ENCODE results near the gene UTRN.

DNA sequence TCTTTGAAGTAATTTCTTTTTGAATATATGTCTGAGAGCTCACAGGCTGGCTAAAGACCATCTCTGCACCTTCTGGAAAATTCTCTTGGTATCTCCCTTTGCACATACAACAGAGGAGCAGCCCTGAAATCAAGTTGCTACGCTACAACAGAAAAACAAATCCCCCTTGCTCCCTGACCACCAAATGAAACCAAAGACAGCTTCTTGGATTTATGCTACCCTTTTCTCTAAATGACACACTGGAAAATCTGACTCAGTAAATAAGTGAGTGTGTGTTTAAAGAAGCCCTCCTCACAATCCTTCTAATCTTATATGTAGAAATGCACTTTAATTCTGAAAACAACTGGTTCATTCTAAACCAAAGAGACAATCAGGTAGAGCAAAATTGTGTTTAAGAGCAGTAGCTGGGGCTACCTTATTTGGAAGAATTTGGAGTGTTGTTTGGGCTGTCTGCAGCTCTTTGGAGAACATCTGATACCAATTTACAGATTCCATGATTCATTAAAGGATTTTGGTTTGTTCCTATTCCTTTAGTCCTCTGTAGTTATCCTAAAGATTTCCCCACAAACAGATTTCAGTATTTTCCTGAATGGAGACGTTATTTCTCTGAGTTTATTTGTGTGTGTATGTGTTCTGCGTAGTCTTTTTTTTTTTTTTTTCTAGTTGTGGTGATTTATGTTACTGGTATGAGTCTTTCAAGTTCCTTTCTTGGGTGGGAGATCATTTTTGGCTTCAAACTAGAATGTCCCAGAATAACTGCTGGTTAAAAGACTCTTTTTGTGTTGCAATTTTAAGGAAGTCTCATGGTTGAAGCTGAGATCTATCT lies 36.4 kb upstream of the UTRN start:
- no peak for TF ChIP-seq EZH2 (IDR thresholded peaks at IDR 0.05)
- TF ChIP-seq POLR2AphosphoS5 (IDR thresholded peaks at IDR 0.05; ENCODE audit: borderline replicate concordance, low read depth, low read length), result no peak
- no peak for TF ChIP-seq FOXP2 (optimal IDR thresholded peaks at IDR 0.05; ENCODE audit: control extremely low read depth, extremely low read length, insufficient read depth)
